Measurements from ENCODE around the gene FGL2.
"Not testable (repeated sequence)": the region's sequence is repeated elsewhere in the genome, so short reads cannot be mapped to it uniquely, and the experiment has no call there.

The FGL2 gene

GRCh38 chr7:77199013-77199966 lies at the start of gene FGL2:
FGL2 (minus strand) TSS chr7:77199819; CDS start chr7:77199793, 26 bp downstream.
- FAIRE-seq: no peak

GRCh38 chr7:77248154-77248553 lies 48.5 kb upstream of the FGL2 start:
- no peak for FAIRE-seq

DNA sequence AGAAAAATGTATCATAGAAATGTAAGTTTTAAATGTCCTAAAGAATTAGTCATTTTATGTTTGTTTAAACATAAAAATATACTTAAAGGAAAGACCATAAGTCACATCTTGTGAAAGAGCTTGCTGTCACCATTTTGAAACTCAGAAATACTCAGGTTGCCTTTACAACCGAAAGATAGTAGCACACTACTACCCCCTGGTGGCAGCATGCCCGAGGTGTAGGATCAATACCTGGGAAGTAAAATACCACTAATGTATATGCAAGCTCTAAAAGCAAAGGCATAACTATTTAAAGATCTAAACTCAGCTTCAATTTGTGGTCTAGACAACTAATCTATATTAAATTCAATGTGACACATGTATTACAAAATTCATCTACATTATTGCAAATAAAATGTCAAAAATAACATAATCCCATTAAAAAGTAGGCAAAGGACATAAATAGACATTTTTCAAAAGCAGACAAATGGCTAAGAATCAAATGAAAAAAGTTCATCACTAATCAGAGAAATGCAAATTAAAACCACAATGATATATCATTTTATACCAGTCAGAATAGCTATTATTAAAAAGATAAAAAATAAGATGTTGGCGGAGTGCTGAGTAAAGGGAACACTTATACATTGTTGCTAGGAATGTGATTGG lies 47.7 kb upstream of the FGL2 start:
- FAIRE-seq: peak; percentile 97

GRCh38 chr7:77246026-77246640 lies 46.5 kb upstream of the FGL2 start:
- FAIRE-seq: no peak

DNA sequence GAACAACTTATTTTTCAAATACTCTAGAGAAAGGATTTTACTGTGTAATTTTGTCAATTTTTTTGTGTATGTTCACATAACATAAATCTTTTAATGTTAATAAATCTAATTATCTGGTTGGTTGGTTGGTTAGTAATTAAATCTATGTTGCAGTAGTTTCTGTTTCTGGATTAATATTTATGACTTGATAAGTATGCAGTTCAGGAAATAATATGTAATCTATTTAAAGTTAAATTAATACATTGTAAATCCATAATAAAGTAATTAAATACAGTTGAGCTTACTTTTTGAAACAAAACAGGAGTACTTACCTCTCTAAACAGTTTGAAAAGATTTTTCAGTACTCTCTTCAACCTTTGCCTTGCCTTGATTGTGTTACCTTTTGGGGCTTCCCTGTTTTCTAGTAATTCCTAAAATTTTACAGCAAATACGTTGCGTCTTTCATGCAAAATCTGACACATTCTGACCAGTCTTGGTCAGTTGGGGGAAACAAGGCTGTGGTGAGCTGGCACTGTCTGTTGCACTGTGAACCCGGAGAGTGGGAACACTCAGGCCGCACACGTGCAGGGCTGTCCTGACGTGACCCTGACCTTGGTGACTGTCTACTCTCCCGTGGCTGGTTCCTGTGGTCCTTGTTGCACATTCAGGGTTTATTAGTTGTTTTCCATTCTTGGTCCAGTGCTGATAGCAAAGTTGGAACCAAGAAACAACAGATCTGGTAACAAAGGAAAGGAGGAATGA lies 45.6 kb upstream of the FGL2 start:
- FAIRE-seq: no peak

GRCh38 chr7:77244222-77244934 lies 44.8 kb upstream of the FGL2 start:
- FAIRE-seq: no peak

DNA sequence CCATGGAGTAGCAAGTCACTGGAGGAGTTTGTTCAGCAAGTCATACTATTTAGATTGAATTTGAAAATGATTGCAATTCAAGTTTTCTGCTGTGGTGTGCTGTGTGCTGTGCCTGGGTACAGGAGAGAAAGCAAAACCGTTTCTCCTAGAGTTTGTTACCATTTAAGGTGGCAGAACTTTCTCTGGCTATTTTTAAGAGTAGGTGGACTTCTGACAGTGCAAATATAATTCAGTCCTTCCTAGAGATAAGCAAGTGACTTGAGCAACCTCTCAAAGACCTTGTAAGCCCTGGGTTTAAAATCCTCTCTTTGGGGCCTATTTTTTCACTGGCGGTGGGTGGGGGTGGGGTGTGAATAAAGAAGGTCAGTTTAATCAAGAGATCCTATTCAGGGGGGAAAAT lies 42.9 kb upstream of the FGL2 start:
- FAIRE-seq: no peak

DNA sequence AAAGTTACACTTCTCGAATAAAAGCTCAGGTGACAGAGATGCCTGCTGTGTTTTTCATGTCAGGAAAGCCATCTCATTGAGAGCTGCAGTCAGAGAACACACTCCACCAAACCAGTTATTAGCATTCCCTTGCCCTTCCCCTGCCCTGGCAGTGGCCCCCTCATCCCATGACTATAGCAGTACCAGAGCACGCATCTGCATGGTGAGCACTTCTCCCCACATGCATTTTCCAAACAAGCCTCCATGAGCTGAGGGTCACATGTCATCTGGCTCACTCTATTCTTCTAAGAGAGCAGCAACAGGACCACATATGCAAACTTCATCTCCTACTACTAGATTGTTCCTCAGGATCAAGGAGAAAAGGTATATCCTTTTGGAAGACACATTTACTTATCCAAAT lies 42.4 kb upstream of the FGL2 start:
- no peak for FAIRE-seq

DNA sequence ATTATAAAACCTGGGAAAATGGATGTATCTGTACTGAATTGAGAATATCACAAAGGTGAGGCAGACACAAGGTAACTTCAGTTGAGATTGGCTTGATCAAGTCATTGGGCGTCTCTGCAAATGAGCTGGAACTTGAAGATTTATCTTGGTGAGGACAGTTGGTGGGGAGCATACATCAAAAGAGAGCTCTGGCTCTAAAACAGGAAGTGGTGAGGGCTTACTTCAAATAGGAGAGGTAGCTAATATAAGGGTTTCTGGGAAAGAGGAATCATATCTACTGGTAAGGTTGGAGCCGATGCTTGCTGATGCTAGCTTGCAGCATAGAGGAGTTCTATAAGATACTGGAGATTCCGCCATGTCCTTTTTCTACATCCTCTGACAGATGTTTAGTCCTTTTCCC lies 39.9 kb upstream of the FGL2 start:
- no peak for FAIRE-seq

DNA sequence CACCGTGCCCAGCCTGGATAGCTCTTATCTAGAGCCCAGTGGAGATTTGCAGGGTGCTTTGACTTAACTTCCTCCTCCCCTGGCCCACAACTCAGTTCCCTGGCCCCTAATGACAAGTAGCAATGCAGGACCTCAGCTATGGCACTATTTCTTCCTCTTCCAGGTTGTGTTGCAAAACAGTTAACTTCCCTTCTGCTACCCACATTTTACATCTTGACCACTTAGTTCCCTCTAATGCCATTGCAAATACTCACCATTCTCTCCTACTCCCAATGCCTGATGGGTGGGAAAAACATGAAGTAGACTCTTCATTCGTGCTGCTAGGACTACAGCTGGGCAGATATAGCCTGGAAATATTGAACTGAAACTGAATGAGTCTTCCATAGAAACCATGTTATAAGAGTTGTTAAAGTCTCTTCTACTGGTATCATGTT lies 39.1 kb upstream of the FGL2 start:
- FAIRE-seq: no peak

DNA sequence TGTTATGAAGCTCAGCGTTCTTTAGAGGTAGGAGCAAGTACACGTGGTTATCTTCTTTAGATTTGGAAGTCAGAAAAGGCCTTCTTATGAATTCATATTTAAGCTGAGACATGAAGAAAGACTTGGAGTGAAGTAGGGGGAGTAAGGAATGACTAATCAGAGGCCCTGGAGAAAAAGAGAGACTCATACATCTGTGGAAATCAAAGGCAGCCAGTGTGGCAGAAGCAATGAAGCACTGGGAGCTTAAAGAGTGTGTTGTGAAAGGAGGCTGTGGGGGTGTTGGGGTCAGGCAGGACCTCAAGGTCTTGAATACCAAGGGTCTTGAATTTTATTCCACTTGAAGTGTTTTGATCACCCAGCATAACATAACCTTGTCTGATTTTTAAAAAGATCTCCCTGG lies 35.7 kb upstream of the FGL2 start:
- no peak for FAIRE-seq

- no peak for FAIRE-seq
Measured at GRCh38 chr7:77232467-77232866, 32.8 kb upstream of the FGL2 start.

DNA sequence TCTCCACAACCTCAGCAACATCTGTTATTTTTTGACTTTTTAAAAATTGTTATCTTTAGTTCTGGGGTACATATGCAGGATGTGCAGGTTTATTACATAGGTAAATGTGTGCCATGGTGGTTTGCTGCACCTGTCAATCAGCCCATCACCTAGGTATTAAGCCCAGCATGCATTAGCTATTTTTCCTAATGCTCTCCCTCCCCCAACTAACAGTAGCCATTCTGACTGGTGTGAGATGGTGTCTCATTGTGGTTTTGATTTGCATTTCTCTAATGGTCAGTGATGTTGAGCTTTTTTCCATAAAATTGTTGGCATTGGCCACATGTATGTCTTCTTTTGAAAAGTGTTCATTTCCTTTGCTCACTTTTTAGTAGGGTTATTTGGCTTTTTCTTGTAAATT lies 29.2 kb upstream of the FGL2 start:
- not testable (repeated sequence) for FAIRE-seq

- FAIRE-seq: no peak
Measured at GRCh38 chr7:77226357-77226839, 26.8 kb upstream of the FGL2 start.

DNA sequence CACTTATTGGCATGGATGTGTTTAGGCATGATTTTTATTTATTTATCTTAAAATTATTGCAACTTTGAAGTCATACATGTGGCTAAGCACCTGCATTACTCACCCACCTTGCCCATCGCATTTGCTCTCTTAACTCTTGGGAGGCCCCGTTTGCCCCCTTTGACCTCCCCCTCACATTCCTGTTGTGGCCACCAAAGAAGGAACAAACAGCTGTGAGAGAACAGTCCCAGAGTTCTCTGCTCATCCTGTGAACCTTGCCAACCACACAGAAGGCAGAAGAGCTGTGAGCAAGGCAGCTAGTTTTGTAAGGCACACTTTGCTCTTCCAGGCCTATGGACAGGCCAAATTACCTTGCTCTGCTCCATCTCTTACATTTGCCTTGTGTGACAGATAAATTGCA lies 23.6 kb upstream of the FGL2 start:
- FAIRE-seq: no peak

DNA sequence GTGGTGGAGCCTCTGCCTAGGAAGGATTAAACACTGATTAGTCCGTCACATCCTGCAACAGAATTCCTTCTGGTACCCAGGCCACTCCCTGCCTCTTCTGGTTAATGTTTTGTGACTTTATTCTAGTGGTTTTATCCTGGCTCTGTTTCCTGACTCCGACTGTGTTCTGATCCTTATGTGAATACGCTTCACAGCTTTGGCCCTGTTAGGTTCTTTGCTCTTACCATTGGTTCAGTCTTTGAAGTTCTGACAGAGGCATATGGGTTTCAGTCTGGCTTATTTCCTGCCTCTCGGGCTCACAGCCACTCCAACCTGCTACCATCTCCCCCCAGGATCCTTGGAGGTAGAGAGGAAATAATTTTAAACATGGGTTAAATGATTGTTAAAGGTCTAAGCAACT lies 23.2 kb upstream of the FGL2 start:
- no peak for FAIRE-seq

GRCh38 chr7:77222065-77222464 lies 22.4 kb upstream of the FGL2 start:
- FAIRE-seq: no peak

DNA sequence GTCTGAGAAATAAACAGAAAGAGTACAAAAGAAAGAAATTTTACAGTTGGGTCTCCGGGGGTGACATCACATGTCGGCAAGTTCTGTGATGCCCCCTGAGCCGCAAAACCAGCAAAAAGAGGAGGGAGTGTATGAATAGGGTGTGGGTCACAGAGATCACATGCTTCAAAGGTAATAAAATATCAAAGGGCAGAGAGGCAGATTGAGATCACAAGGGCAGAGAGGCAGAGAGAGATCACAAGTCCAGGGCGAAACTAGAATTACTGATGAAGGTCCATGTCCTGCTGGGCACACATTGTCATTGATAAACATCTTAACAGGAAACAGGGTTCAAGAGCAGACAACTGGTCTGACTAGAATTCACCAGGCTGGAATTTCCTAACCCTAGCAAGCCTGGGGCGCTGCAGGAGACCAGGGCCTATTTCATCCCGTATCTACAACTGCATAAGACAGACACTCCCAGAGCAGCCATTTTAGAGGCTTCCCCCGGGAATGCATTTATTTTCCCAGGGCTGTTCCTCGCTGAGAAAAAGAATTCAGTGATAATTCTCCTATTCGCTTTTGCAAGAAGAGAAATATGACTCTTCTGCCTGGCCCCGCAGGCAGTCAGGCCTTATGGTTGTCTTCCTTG lies 20.2 kb upstream of the FGL2 start:
- FAIRE-seq: not testable (repeated sequence)

DNA sequence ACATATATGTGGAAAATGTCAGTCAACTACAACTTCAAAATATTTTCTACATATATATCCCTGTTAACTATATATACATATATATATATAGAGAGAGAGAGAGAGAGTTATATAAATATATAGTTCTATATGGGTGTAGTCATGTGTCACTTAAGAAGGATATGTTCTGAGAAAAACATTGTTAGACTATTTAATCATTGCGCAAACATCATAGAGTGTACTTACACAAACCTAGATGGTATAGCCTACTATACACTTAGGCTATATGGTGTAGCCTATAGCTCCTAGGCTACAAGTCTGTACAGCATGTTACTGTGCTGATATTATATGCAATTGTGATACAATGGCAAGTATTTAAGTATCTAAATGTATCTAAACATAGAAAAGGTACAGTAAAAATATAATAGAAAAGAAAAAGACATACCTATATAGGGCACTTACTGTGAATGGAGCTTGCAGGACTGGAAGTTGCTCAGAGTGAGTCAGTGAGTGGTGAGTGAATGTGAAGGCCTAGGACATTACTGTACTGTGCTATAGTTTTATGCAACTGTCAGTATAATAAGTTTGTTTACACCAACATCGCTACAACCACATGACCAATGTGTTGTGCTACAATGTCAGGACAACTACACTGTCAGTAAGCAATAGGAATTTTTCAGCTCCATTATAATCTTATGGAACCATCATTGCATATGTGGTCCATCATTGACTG lies 18.0 kb upstream of the FGL2 start:
- FAIRE-seq: no peak

DNA sequence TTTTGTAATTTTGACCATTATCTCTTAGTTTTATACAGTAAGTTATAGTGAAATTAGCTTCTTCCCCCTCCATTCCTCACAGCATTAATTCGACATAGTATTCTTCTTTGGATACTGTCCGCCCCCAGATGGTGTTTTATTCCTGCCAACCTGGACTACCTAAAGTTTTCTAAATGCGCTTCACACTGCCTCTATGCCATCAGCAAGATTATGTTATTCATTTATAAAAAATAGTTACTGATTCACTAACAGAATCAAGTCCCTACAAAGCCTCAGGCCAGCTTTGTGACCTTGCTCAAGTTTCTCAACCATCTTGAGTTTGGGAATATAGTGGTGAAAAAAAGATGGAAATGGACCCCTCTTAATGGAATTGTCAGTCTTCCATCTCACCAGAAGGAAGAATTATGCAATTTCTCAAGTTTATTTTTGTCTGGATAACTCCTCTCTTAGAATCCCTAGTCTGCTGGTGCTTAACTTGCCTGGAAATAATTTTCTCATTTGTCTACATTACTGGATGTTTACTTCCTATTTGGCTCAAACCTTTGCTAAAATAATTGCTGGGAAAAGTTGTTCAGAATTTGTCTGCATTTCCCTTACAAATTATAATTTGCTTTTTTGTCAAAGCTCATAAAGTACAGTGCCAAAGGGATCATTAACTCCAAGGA lies 16.7 kb upstream of the FGL2 start:
- FAIRE-seq: no peak

Measured in G401.6 (cell line).